Cerebellar nuclear complex (tissue), 1 donor: ENCODE results near the gene SENP2.
"Not testable (repeated sequence)": the region's sequence is repeated elsewhere in the genome, so short reads cannot be mapped to it uniquely, and the experiment has no call there.

Experiments used
- DNase-seq, 2 experiments: peaks; one replicate each; lab custom pipeline; 2025; lab: John Stamatoyannopoulos, UW

Gene SENP2

GRCh38 chr3:185586686-185587039 lies 568 bp downstream of the SENP2 start:
- DNase-seq = peak in 1 of 2 experiments; percentile 19

- DNase-seq = no peak
Measured at GRCh38 chr3:185594073-185594472, 8.0 kb downstream of the SENP2 start.

DNA sequence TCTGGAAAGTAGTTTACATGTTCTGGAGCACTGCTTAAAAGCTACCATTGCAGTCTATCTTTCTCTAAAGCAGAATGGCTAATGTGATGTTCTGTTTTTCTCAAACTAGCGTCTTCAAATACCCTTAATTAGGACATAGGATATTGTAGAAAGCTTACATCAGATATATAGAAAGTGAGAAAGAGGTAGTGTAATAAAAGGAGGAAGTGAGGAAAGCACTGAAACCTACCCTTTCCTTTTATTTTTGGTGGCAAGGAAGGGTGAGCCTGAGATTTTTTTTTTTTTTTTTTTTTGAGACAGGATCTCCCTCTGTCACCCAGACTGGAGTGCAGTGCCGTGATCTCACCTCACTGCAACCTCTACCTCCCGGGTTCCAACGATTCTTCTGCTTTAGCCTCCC lies 9.4 kb downstream of the SENP2 start:
- DNase-seq = no peak

GRCh38 chr3:185605566-185605965 lies 19.5 kb downstream of the SENP2 start:
- DNase-seq = no peak

DNA sequence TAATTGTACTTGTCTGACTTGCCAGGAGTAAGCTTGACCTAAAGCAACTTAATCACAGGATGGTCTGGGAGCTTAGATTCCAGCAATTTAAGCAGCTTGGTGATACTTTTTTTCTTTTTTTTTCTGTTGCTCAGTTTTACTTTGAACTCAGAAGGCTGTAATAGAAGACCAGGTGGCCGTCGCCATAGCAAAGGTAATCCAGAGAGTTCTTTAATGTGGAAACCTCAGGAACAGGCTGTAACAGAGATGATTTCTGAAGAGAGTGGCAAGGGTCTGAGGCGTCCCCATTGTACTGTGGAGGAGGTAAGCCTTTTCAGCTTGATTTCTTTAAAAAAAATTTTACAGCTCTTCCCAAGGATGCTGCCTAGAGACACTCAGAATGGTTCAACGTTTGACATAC lies 20.1 kb downstream of the SENP2 start:
- no peak for DNase-seq

DNA sequence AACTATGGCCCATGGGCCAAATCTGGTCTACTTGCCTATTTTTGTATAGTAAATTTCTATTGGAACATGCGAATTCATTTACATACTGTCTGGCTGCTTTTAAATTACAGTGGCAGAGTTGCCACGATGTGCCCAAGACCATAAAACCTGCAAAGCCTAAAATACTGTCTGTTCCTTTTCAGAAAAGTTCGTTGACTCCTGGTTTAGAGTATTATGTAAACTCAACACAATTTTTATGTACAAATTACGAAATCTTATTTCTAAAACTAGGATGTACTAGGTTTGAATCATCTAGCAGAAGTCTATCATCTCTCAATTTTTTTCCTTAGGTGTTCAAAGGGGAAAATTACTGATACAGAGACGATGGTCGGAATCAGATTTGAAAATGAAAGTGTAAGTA lies 26.9 kb downstream of the SENP2 start:
- no peak for DNase-seq

GRCh38 chr3:185623939-185624665 lies 38.0 kb downstream of the SENP2 start:
- no peak for DNase-seq

- DNase-seq = no peak
Measured at GRCh38 chr3:185625784-185626183, 39.7 kb downstream of the SENP2 start.

- no peak for DNase-seq
Measured at GRCh38 chr3:185629554-185630181, 43.6 kb downstream of the SENP2 start.

- peak in 1 of 2 experiments; percentile 4 for DNase-seq
Measured at GRCh38 chr3:185630182-185630622, 44.1 kb downstream of the SENP2 start.

- no peak for DNase-seq
Measured at GRCh38 chr3:185631108-185631507, 45.0 kb downstream of the SENP2 start.

DNA sequence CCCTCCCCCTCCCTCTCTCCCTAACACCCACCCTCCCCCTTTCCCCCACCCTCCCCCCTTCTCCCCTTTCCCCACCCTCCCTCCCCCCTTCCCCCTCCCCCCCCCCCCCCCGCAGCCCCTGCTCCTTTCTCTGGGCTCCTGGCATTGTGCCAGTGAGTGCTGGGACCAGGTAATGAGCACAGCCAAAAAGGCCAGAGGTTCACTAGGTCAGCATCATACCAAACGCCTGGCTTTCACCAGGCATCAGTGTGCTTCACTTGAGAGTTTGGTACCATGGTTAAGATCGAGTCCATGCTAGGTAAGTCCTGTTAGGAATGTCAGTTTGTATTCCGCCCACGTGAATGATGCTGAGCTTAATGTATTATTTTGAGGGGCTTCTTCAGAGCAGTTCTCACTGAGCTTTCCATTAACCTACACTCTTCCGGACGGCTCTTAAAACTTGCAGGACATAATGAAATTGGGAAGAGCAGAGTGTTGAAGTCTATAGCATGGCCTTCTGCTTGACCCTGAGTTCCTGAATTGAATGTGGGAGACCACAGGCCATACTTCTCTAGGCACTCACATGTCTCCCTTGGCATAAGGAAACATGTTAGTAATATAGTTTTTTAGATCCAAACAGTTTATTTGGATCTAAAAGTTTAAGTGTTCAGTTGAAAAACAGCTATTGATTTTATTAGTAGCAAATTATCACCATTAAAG lies 45.6 kb downstream of the SENP2 start:
- no peak for DNase-seq

GRCh38 chr3:185632996-185633395 lies 46.9 kb downstream of the SENP2 start:
- DNase-seq = no peak

DNA sequence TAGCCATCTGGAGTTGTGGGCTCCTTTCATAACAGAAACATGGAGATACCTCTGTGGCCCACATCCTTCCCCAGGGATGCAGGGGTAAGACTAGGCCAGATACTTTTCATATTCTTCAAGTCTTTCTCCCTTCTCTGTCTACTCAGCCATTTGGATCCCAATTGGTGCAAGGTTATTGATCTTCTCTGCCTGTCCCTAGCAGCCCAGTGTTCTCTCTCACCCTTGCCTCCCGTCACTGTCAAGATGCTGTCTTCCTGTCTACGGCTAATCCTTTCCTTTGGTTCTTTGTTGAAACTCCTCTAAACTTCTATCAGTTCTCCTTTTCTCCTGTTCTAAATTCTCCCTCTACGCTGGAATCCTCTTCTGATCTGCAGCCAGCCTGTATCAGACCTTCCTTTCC lies 51.3 kb downstream of the SENP2 start:
- DNase-seq = no peak

DNA sequence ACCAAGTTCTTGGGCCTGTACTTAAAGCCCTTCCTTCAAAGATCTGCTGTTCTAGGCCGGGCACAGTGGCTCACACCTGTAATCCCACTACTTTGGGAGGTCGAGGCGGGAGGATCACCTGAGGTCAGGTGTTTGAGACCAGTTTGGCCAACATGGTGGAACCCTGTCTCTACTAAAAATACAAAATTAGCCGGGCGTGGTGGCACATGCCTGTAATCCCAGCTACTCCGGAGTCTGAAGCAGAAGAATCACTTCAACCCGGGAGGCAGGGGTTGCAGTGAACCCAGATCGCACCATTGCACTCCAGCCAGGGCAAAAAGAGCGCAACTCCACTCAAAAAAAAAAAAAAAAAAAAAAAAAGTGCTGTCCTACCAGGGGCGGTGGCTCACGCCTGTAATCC lies 52.6 kb downstream of the SENP2 start:
- not testable (repeated sequence) for DNase-seq

GRCh38 chr3:185639632-185640206 lies 53.6 kb downstream of the SENP2 start:
- no peak for DNase-seq

DNA sequence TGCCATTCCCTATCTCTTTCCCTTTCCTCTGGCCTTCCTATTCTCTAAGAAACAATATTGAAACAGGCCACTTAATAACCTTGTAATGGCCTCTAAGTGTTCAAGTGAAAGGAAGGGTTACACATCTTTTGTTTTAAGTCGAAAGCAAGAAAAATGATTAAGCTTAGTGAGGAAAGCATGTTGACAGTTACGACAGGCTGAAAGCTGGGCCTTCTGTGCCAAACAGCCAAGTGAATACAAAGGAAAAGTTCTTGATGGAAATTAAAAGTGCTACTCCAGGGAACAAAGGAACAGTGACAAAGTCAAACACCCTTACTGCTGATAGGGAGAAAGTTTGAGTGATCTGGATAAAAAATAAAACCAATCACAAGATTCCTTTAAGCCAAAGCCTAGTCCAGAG lies 54.2 kb downstream of the SENP2 start:
- DNase-seq = no peak

DNA sequence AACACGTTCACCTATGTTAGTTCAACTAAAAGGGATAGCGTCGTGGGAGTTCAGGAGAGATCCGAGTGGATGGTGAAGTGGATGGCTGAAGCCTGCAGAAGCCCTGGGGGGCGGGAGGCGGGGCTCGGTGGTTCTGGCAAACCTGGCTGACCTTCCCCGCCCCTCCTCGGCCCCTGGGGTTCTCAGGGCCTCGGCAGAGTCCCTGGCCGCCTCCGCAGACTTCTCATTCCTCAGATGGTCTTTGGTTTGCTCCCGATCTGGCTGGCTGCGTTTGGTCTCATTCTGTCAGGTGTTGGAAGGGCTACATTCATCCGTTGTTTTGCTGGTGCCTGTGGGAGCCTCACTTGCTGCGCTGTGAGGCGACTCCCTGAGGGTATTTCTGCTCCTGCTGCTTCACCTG lies 59.1 kb downstream of the SENP2 start:
- not testable (repeated sequence) for DNase-seq

- DNase-seq = no peak
Measured at GRCh38 chr3:185645596-185646381, 59.7 kb downstream of the SENP2 start.

DNA sequence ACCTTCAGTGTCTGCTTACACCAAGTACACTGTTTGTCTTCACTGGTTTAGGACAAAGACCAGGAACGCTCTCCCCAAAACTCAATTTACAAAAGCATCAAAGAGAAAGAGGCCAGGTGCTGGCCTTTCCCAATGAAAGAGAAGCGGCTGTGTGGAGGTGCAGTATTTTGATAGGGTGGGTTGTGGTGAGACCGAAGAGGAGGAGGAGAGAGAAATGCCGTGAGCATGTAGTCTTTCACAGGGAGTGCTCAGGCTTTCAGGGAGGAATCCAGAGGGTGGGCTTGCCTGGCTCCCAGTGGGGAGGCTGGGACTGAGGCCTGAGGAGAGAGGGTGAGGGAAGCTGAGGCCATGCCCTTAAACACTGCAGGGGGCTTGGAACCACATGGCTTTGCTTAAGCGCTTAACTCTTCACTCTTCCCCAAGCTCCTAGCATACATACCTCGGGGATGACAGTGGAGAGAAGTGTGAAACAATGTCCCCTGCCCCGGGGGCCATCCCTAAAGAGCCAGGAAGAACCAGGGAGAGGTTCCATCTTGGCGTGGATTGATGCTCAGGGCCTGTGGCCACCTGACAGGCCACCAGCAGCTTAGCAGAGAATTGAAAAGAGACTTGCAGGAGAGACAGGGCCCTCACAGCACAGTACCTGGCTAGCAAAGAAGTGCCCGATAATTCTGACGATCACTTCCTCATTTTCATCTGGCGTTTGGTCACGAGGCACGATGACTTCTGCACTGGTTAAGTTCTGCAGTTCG lies 60.5 kb downstream of the SENP2 start:
- DNase-seq = no peak
